WTC11 (cell line): ENCODE measurements around the gene MTG1. TPM values are rescaled to one million over a fixed set of nuclear protein-coding genes. Genes with fewer than 3 reads are reported as not detected.

Experiments used
- ATAC-seq: fragments of 200-7000 bp; cut with Tn5 transposase; 2 replicates; pipeline ENCODE4 v1.10.0; 2021; ENCODE audit warnings: mild to moderate bottlenecking, moderate library complexity
- CTCF ChIA-PET: fragments of 300-600 bp; sonication (Branson Sonifier 250); formaldehyde crosslinking; loops from one replicate; lab custom pipeline; 2021; ENCODE audit warnings: antibody characterized with exemption; lab: Charles Lee
- POLR2A ChIA-PET: fragments of 350-600 bp; sonication (Branson Sonifier 250); formaldehyde crosslinking; loops from one replicate; lab custom pipeline; 2021; ENCODE audit warnings: antibody characterized with exemption; lab: Charles Lee
- DNase-seq: peaks from one replicate; pipeline ENCODE4 v3.0.0; 2021; ENCODE audit warnings: low spot score
- H3K27ac Mint-ChIP-seq: 2 replicates; pipeline ENCODE4 v1.8.0; 2021; ENCODE audit warnings: mixed read lengths
- H3K27me3 Mint-ChIP-seq: 2 replicates; pipeline ENCODE4 v1.8.0; 2021; ENCODE audit warnings: low read depth, mild to moderate bottlenecking, moderate library complexity, mixed read lengths
- H3K36me3 Mint-ChIP-seq: 2 replicates; pipeline ENCODE4 v1.8.0; 2021; ENCODE audit warnings: mixed read lengths
- H3K4me1 Mint-ChIP-seq: 2 replicates; pipeline ENCODE4 v1.8.0; 2022; ENCODE audit warnings: mixed read lengths
- H3K4me3 Mint-ChIP-seq: 2 replicates; pipeline ENCODE4 v1.8.0; 2021; ENCODE audit warnings: mild to moderate bottlenecking, moderate library complexity, mixed read lengths
- H3K9me3 Mint-ChIP-seq: 2 replicates; pipeline ENCODE4 v1.8.0; 2021; ENCODE audit warnings: mixed read lengths
- AFF4 ChIP-seq: sonication (generic); formaldehyde crosslinking; IDR thresholded peaks from 2 replicates; pipeline ENCODE4 v1.8.1; 2023; ENCODE audit warnings: mild to moderate bottlenecking, missing genetic modification reagents, borderline replicate concordance
- ARID4B ChIP-seq: sonication (generic); formaldehyde crosslinking; IDR thresholded peaks from 2 replicates; pipeline ENCODE4 v1.8.0; 2023; ENCODE audit warnings: missing genetic modification reagents, mild to moderate bottlenecking, borderline replicate concordance
- CTCF ChIP-seq: fragments of 200-600 bp; IDR thresholded peaks from 2 replicates; pipeline ENCODE4 v1.8.0; 2022; ENCODE audit warnings: antibody characterized with exemption
- E2F4 ChIP-seq: sonication (generic); formaldehyde crosslinking; IDR thresholded peaks from 2 replicates; pipeline ENCODE4 v1.8.1; 2022; ENCODE audit warnings: low read depth, mild to moderate bottlenecking, moderate library complexity, missing genetic modification reagents, borderline replicate concordance
- ELF4 ChIP-seq: sonication (generic); formaldehyde crosslinking; IDR thresholded peaks from 2 replicates; pipeline ENCODE4 v1.8.1; 2022; ENCODE audit warnings: low read depth, mild to moderate bottlenecking, moderate library complexity, missing genetic modification reagents
- FOXK1 ChIP-seq: sonication (generic); formaldehyde crosslinking; IDR thresholded peaks from 2 replicates; pipeline ENCODE4 v1.8.0; 2022; ENCODE audit warnings: mild to moderate bottlenecking, moderate library complexity, missing genetic modification reagents
- GRHL2 ChIP-seq: fragments of 250-450 bp; sonication (Bioruptor Pico); IDR thresholded peaks from 2 replicates; pipeline ENCODE4 v1.8.0; 2022; ENCODE audit warnings: mild to moderate bottlenecking, moderate library complexity; ENCODE audit not compliant: insufficient replicate concordance, severe bottlenecking
- MAX ChIP-seq: sonication (generic); formaldehyde crosslinking; IDR thresholded peaks from 2 replicates; pipeline ENCODE4 v1.8.0; 2022; ENCODE audit warnings: mild to moderate bottlenecking, missing genetic modification reagents
- NFE2L1 ChIP-seq: sonication (generic); formaldehyde crosslinking; IDR thresholded peaks from 2 replicates; pipeline ENCODE4 v1.8.1; 2023; ENCODE audit warnings: missing genetic modification reagents
- NR2C2 ChIP-seq: sonication (generic); formaldehyde crosslinking; IDR thresholded peaks from 2 replicates; pipeline ENCODE4 v1.8.0; 2022; ENCODE audit warnings: mild to moderate bottlenecking, missing genetic modification reagents
- ZNF281 ChIP-seq: sonication (generic); formaldehyde crosslinking; IDR thresholded peaks from 2 replicates; pipeline ENCODE4 v1.8.0; 2023; ENCODE audit warnings: mild to moderate bottlenecking, missing genetic modification reagents
- total RNA-seq: library from RNA; stranded (reverse); gene quantifications from 3 replicates; pipeline ENCODE4 v1.2.3, GENCODE V29; 2021

MTG1 gene
- total RNA-seq, 1 experiment from 2014 or later, result 63.0 TPM

GRCh38 chr10:133353202-133353959 is 40.6 kb upstream of the MTG1 start (continued):
- TF ChIP-seq E2F4, result no peak
- TF ChIP-seq ARID4B (CRISPR knock-in tag), result no peak
- TF ChIP-seq NR2C2 (CRISPR knock-in tag), result no peak
- no peak for TF ChIP-seq ELF4 (CRISPR knock-in tag)

GRCh38 chr10:133353988-133354605 is 39.9 kb upstream of the MTG1 start:
- CTCF ChIA-PET, result interaction anchor here (0.7 to 1.8 kb wide), 5 partner anchors 25 to 87 kb away, joined by 3 to 14 read pairs (median 3); no protein-coding TSS in a partner anchor
- TF ChIP-seq GRHL2 (CRISPR knock-in tag), result no peak
- no peak for TF ChIP-seq MAX
- no peak for TF ChIP-seq FOXK1 (CRISPR knock-in tag)
- no peak for TF ChIP-seq E2F4
- no peak for TF ChIP-seq AFF4 (CRISPR knock-in tag)
- no peak for TF ChIP-seq NFE2L1 (CRISPR knock-in tag)
- TF ChIP-seq ELF4 (CRISPR knock-in tag), result no peak
- no peak for TF ChIP-seq ZNF281
- no peak for TF ChIP-seq NR2C2 (CRISPR knock-in tag)
- no peak for TF ChIP-seq CTCF
- Mint-ChIP-seq H3K4me3 (no peak overlapping the region), H3K27me3 (peaks cover 2% of the 10 kb centered on the region; the same call in 1 of the 2 replicates), H3K27ac (0 out of 2 replicates have a peak overlapping the region, but pooled peaks have one; percentile 57), H3K36me3 (no peaks in the 10 kb centered on the region), H3K4me1 (no peaks in the 10 kb centered on the region), H3K9me3 (no peaks in the 10 kb centered on the region)
- ATAC-seq (no peak), DNase-seq (no peak)
- POLR2A ChIA-PET, result interaction anchor here (0.8 kb wide), 1 partner anchor 19 kb away, joined by 3 read pairs; no protein-coding TSS in a partner anchor
